Loucy (cell line): ENCODE measurements around the gene SSC4D.

Experiments
- H2AFZ ChIP-seq: fragments of 200-600 bp; sonication (generic); 2 replicates; pipeline ENCODE4 v1.6.0; 2016; ENCODE audit warnings: antibody characterized with exemption, mild to moderate bottlenecking, low read length, moderate library complexity
- H3F3A ChIP-seq: fragments of 200-600 bp; 2 replicates; pipeline ENCODE4 v1.6.0; 2016; ENCODE audit warnings: antibody characterized with exemption, low read depth, mild to moderate bottlenecking
- H3K27me3 ChIP-seq: fragments of 200-600 bp; sonication (generic); 2 replicates; pipeline ENCODE4 v1.6.1; 2014; ENCODE audit warnings: low read length, mild to moderate bottlenecking; ENCODE audit not compliant: insufficient read depth, poor library complexity, severe bottlenecking
- H3K36me3 ChIP-seq: fragments of 200-600 bp; sonication (generic); 2 replicates; pipeline ENCODE4 v1.6.1; 2016; ENCODE audit warnings: low read length; ENCODE audit not compliant: insufficient read depth
- H3K4me1 ChIP-seq: fragments of 200-600 bp; sonication (generic); 2 replicates; pipeline ENCODE4 v1.5.1; 2014; ENCODE audit warnings: low read length, mild to moderate bottlenecking; ENCODE audit not compliant: insufficient read depth, poor library complexity, severe bottlenecking
- H3K4me2 ChIP-seq: fragments of 200-600 bp; sonication (generic); 2 replicates; pipeline ENCODE4 v1.6.0; 2014; ENCODE audit warnings: antibody characterized with exemption, low read length, low read depth, mild to moderate bottlenecking; ENCODE audit not compliant: poor library complexity, severe bottlenecking
- H3K4me3 ChIP-seq: fragments of 200-600 bp; sonication (generic); 2 replicates; pipeline ENCODE4 v1.5.1; 2014; ENCODE audit warnings: low read length, mild to moderate bottlenecking, mixed read lengths; ENCODE audit not compliant: poor library complexity, severe bottlenecking
- H3K79me2 ChIP-seq: fragments of 200-600 bp; sonication (generic); 2 replicates; pipeline ENCODE4 v1.6.1; 2014; ENCODE audit warnings: low read length; ENCODE audit not compliant: insufficient read depth
- H3K9ac ChIP-seq: fragments of 200-600 bp; sonication (generic); 2 replicates; pipeline ENCODE4 v1.6.0; 2014; ENCODE audit warnings: mild to moderate bottlenecking, low read depth, low read length, moderate library complexity; ENCODE audit not compliant: poor library complexity, severe bottlenecking
- H3K9me2 ChIP-seq: fragments of 200-600 bp; sonication (generic); replicated peaks from 2 replicates; pipeline ENCODE4 v1.6.1; 2016; ENCODE audit warnings: low read depth, low read length, mixed read lengths
- H3K9me3 ChIP-seq: fragments of 200-600 bp; sonication (generic); 2 replicates; pipeline ENCODE4 v1.6.1; 2014; ENCODE audit warnings: mild to moderate bottlenecking, antibody characterized with exemption, low read length, low read depth; ENCODE audit not compliant: insufficient read depth
- H4K20me1 ChIP-seq: fragments of 200-600 bp; sonication (generic); 2 replicates; pipeline ENCODE4 v1.6.0; 2014; ENCODE audit warnings: antibody characterized with exemption, low read length, mild to moderate bottlenecking; ENCODE audit not compliant: insufficient read depth, poor library complexity, severe bottlenecking
- CTCF ChIP-seq: fragments of 200-600 bp; sonication (generic); conservative IDR thresholded peaks from 2 replicates; pipeline ENCODE4 v1.5.1; 2014; ENCODE audit warnings: mild to moderate bottlenecking, antibody characterized with exemption, low read length
- EZH2phosphoT487 ChIP-seq: fragments of 200-600 bp; IDR thresholded peaks from 2 replicates; pipeline ENCODE4 v1.6.1; 2018; ENCODE audit warnings: antibody characterized with exemption, mild to moderate bottlenecking, moderate library complexity, borderline replicate concordance

Gene SSC4D

DNA sequence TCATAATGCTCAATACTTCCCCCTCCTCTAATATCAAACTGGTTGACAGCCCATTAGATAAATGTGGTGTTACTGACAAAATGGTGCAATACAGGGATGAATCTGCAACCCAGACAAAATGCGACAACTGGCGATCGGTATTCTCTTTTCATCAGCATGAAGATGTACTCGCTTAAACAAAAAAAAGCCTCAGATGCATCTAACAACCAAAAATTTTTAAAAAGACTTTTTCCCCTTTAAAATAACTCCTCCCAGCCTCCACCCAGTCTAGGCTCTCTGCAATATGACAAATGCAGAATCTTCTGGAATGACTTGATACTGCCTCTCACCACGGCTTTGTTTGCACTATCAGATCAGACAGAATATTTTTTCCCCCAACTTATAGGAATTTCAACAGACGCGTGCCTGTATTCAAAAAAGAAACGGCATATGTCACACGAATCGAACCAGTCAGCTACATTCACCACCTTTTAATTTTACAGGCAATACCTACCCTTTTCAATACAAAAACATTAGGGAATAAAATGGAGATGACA is 52.0 kb downstream of the SSC4D start:
- peaks cover 61% of the 10 kb centered on the region for H4K20me1 ChIP-seq
- H3K4me3 ChIP-seq = peak overlapping the region; percentile 98
- no peaks in the 10 kb centered on the region for H3K27me3 ChIP-seq
- peak overlapping the region; percentile 87 for H3K4me2 ChIP-seq
- peaks cover 43% of the 10 kb centered on the region for H3K4me1 ChIP-seq
- no peaks in the 10 kb centered on the region for H3F3A ChIP-seq
- no peaks in the 10 kb centered on the region for H3K9me2 ChIP-seq
- H3K36me3 ChIP-seq = peaks cover 7% of the 10 kb centered on the region; the same call in 1 of the 2 replicates
- no peak for TF ChIP-seq EZH2phosphoT487
- TF ChIP-seq CTCF = no peak
- H3K9me3 ChIP-seq = no peaks in the 10 kb centered on the region
- H3K9ac ChIP-seq = peak overlapping the region; percentile 89
- no peak overlapping the region for H2AFZ ChIP-seq
- peaks cover 62% of the 10 kb centered on the region for H3K79me2 ChIP-seq

GRCh38 chr7:76356823-76357222 is 52.7 kb downstream of the SSC4D start:
- peaks cover 11% of the 10 kb centered on the region; the same call in 1 of the 2 replicates for H3K36me3 ChIP-seq
- TF ChIP-seq EZH2phosphoT487 (no peak), CTCF (no peak)

GRCh38 chr7:76356115-76356514 is 53.4 kb downstream of the SSC4D start:
- Histone ChIP-seq H4K20me1 (peaks cover 74% of the 10 kb centered on the region), H3K4me2 (peak overlapping the region; percentile 87), H3K9ac (peak overlapping the region; percentile 89), H2AFZ (no peak overlapping the region), H3K4me3 (peak overlapping the region; percentile 98), H3K4me1 (peaks cover 49% of the 10 kb centered on the region), H3K9me2 (no peaks in the 10 kb centered on the region), H3F3A (no peaks in the 10 kb centered on the region), H3K36me3 (peaks cover 11% of the 10 kb centered on the region; the same call in 1 of the 2 replicates), H3K9me3 (no peaks in the 10 kb centered on the region), H3K79me2 (peaks cover 76% of the 10 kb centered on the region), H3K27me3 (no peaks in the 10 kb centered on the region)
- TF ChIP-seq CTCF (no peak), EZH2phosphoT487 (no peak)

More at GRCh38 chr7:76356823-76357222, 52.7 kb downstream of the SSC4D start:
- Histone ChIP-seq H3K9ac (peak overlapping the region; percentile 89), H3K9me2 (no peaks in the 10 kb centered on the region), H3K9me3 (no peaks in the 10 kb centered on the region), H3F3A (no peaks in the 10 kb centered on the region), H3K4me3 (peak overlapping the region; percentile 98), H3K4me2 (peak overlapping the region; percentile 87), H3K79me2 (peaks cover 69% of the 10 kb centered on the region), H4K20me1 (peaks cover 67% of the 10 kb centered on the region), H3K4me1 (peaks cover 43% of the 10 kb centered on the region), H2AFZ (no peak overlapping the region), H3K27me3 (no peaks in the 10 kb centered on the region)
